Prostate gland (tissue), 2 donors: ENCODE results near the gene PEX7.

ENCODE experiments used
- POLR2A ChIP-seq: fragments of 450-650 bp; IDR thresholded peaks from one replicate; pipeline ENCODE4 v1.6.1; 2016; ENCODE audit warnings: antibody characterized with exemption, mild to moderate bottlenecking
- POLR2AphosphoS5 ChIP-seq: sonication (generic); formaldehyde crosslinking; IDR thresholded peaks from one replicate; pipeline ENCODE4 v1.6.1; 2017; ENCODE audit warnings: antibody characterized with exemption
- TF ChIP-seq, protein P1 (sequence below), 4 experiments: fragments of 200-600 bp in 2 of 4; fragments of 450-650 bp in 2 of 4; sonication (generic) in 2 of 4; IDR thresholded peaks; 1 replicate in 3 of 4; 2 replicates in 1 of 4; pipeline ENCODE4 v1.5.1; 2016 to 2019; ENCODE audit warnings: antibody characterized with exemption in 4 of 4, mild to moderate bottlenecking in 2 of 4, moderate library complexity in 2 of 4

DNA sequence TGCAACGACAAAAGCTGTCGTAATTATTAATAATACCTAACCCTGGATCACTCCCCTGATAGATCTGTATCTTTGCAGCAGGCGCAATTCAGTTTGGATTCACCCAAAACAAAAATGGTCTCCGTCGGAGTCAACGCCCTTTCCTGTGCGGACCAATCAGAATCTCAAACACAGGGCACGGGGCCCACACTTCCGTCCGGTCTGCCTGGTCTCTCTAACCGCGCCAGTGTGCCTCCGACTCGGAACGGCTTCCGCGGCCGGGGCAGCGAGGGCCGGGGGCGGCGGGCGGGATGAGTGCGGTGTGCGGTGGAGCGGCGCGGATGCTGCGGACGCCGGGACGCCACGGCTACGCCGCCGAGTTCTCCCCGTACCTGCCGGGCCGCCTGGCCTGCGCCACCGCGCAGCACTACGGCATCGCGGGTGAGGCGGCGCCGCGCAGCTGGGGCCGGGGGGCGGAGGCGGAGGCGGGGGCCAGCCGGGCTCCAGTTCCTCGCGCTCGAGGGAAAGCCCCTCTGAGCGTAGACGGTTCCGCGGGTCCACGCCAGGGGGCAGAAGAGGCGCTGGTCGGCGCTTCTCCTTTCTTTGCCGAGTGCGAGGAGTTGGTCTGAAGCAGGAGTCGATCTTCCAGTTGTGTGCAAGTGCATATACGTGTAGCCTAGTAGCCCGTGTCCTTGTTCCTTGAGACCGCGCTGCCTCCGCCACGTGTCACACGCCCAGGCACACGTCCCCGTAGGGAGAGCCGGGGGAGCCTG lies at the start of gene PEX7:
- TF ChIP-seq, protein P1, sequence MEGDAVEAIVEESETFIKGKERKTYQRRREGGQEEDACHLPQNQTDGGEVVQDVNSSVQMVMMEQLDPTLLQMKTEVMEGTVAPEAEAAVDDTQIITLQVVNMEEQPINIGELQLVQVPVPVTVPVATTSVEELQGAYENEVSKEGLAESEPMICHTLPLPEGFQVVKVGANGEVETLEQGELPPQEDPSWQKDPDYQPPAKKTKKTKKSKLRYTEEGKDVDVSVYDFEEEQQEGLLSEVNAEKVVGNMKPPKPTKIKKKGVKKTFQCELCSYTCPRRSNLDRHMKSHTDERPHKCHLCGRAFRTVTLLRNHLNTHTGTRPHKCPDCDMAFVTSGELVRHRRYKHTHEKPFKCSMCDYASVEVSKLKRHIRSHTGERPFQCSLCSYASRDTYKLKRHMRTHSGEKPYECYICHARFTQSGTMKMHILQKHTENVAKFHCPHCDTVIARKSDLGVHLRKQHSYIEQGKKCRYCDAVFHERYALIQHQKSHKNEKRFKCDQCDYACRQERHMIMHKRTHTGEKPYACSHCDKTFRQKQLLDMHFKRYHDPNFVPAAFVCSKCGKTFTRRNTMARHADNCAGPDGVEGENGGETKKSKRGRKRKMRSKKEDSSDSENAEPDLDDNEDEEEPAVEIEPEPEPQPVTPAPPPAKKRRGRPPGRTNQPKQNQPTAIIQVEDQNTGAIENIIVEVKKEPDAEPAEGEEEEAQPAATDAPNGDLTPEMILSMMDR (IDR thresholded peaks at IDR 0.05), result peak in 3 of 4 experiments; percentile 24 to 70 (median 68)
- TF ChIP-seq POLR2A (peak; percentile 43), POLR2AphosphoS5 (peak; percentile 73)
